Endothelial cell of hepatic sinusoid (primary cell): ENCODE results near the gene CFAP46.

Source experiments
- in situ Hi-C: cut with HindIII; loops from 2 replicates; pipeline ENCODE4 v1.10.0; 2017; ENCODE audit warnings: low sequenced_read_pairs

Gene CFAP46

DNA sequence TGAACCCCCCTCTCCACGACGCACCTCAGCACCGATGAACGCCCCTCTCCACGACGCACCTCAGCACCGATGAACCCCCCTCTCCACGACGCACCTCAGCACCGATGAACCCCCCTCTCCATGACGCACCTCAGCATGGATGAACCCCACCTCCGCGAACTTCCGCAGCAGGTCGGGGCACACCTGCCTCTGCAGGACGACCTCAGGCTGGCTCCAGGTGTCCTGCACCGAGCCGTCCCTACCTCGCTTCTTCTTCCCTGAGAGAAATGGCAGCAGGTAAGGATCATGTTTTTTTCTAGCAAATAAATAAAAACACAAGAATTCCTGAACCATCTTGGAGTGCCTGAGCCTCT, 24.1 kb downstream of the CFAP46 start:
- in situ Hi-C loops, result no loop called here

DNA sequence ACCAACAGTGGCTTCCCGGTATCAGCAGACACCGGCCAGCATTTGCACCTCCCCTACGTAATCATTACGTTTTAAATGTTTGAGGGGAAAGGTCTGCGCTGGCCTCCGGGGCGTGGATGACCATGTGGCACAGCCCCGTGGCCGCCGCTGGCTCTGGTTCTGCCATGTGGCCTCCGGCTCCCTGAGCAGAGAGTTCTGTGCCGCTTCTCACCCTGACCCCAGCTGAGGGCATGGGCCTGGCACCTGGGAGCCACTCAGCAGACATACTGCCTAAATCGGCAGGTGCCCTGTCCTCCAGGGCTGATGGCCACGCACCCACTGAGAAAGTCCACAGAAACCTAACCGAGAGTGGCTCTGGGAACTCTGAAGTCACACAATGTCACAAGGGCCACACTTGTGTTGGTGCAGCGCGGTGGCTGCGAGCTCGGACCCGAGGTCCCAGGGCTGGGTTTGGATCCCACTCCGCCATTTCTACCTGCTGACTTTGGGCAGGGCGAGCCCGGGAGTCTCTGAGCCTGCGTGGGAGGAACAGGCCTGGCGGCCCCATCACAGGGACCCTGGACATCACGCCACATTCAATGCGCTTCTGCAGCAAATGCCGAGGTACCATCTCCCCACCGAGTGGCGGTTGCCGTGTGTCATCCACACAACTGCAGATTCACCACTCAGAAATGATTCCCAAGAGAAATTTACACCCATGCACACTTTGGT, 25.3 kb downstream of the CFAP46 start:
- in situ Hi-C loops, result no loop called here

DNA sequence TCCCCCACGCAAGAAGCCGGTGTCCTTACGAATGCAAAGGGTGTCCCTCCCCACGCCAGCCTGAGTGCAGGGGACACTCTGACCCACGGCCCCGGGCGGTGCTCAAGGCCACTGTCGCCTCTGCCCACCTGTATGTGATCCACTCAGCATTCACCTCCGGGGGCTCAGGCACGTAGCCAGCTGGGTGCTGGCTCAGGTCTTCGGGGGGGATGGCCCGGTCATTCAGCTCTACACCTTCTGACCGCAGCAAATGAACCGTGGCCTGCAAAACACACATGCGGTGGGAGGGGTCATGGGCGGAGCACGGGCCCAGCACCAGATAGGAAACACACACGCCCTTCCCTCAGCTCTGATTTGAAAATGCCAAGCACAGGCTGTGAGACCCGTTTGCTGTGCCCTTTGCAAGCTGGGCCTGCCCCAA, 25.9 kb downstream of the CFAP46 start:
- in situ Hi-C loops, result no loop called here

DNA sequence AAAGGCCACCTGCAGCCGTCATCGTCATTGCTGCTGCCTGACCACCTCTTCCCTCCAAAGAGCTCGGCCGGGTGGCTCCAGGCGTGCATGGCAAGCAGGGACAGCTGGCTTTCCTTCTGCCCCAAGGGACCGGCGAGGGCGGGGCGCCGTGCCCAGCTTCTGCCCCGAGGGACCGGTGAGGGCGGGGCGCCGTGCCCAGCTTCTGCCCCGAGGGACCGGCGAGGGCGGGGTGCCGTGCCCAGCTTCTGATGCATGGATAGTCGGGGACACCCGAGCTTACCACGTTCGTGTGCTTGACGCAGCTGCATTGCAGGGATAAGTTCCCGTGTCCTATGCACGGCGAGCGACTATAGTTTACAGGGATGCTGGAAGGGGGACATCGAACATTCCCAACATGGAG, 27.0 kb downstream of the CFAP46 start:
- in situ Hi-C loops, result no loop called here

DNA sequence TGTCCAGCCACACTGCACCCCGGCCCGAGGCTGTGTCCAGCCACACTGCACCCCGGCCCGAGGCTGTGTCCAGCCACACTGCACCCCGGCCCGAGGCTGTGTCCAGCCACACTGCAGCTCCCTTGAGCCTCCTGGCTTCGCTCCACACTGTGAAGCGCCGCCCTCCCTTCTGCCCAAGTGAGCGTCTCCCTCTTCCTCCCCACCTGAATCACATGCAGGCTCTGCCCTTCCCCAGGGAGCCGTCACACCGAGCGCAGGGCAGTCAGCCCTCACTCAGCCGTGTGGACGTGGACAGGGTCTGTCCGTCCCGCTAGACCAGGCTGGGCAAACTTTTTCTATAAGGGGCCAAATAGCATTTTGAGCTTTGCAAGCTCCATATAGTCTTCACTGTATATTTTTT, 27.6 kb downstream of the CFAP46 start:
- in situ Hi-C loops, result no loop called here

DNA sequence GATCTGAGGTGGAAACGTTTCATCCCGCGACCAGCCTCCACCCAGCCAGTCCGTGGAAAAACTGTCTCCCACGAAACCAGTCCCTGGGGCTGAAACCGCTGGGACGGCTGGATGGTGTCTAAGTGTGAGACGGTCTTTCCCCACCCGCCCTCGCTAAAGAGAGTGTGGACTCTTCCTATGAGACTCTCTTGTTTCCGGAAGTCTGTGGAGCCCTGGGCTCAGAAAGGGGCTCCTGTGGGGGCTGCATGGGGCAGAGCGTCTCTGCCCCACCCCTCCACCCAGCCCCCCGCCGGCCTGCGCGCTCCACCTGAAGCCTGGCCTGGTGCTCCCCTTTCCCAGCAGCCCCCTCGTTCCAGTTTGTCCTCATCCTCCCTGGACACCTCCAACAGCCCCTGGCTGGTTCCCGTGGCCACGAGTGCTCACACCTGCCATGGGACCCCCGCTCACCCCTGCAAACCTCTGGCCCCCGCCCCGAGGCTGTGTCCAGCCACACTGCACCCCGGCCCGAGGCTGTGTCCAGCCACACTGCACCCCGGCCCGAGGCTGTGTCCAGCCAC, 28.7 kb downstream of the CFAP46 start:
- in situ Hi-C loops, result no loop called here

DNA sequence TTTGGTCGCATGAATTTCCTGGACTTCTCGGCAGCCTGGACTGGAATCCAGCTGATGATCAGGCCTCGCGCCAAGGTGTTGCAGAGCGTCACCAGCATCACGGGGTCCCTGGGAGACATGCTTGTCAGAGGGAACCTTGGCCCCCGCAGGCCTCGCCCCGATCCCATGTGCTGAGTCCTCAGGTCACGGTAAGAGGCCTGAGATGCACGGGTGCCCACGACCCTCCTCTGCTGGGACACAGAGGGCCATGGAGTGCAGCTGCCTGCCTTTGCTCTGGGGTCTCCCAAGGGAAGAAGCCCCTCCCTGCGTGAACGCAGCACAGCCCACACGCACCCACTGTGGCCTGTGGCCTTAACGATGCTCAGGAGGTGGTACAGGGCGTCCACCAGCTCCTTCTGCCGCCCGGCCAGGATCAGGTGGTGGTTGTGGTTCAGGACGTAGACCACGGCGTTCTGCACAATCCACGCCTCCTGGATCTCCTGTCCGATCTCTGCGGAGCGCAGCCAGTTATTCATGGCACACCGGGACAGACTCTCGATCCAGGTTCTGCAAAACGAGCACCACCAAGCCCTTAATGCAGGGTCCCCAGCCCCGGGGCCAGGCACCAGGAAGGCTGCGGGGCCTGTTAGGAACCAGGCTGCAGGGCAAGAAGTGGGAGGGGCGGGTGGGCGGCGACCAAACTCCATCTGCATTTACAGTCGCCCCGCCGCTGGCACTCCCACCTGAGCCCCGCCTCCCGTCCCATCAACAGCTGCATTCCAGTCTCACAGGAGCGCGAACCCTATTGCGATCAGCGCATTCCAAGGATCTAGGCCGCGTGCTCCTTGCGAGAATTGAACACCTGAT, 29.4 kb downstream of the CFAP46 start:
- in situ Hi-C loops, result no loop called here

DNA sequence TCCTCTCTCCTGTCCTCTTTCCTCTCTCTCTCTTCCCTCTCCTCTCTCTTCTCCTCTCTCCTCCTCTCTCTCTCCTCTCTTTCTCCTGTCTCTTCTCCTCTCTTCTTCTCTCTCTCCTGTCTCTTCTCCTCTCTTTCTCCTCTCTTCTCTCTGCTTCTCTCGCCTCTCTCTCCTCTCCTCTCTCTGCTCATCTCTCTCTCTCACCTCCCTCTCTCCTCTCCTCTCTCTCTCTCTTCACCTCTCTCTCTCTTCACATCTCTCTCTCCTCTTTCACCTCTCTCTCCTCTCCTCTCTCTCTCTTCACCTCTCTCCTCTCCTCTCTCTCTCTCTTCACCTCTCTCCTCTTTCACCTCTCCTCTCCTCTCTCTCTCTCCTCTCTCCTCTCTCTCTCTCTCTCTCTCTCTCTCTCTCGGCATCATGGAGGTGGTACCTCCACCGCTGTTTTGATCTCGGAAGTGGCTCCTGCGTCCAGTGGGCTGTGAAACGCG, 30.1 kb downstream of the CFAP46 start:
- in situ Hi-C loops, result no loop called here

DNA sequence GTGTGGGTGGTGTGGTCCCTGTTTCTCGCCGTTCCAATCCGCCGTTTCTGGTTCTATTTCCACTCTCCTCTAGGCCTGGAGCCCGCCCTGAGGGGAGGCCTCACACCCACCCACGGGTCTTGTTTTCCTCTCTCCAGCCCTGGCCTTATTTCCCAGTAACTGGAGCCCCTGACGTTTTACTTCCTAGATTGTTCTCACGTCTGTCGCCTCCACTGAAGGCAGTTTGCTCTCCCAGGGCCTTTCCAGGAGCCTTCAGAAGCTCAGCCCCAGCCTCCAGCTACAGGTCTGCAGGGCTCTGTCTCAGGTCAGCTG, 30.6 kb downstream of the CFAP46 start:
- in situ Hi-C loops, result no loop called here

DNA sequence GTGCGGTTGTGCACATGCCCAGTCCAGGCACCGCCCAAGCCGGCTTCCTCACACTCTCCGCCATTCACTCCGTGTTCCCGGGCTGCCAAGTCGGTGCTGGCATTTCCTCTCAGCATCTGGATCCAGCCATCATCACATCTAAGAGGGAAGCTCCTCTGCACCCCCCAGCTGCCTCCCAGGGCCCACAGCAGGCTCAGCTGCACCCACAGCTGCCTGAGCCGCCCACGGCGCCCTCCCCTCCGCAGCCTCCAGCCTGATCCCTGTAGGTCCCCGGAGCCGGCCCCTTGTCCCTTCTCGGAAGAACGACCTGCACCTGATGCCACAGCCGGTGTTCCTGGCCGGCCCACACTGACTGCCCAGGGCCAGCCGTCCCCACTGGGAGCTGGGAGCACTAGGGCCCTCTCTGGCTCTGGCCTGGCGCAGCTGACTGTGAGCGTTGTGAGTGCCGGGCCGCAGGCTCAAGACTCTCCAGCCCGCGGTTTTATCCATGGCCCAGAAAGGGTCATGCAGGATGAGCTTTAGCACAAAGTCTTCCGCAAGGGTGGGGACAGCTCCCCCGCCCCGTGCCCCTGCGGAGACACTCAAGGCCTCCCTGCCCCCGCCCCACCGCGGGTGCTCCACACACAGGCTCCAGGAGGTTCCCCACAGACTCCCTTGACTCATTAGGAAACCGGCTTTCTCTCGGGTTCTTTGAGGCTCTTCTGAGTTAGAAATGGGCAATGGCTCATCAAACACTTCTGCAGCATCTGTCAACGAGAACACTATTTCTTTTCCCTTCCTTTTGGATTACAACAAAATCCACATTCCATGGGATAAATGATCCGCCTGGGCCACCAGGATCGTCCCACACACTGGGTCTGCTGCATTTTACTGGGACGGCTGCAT, 31.2 kb downstream of the CFAP46 start:
- in situ Hi-C loops, result no loop called here

DNA sequence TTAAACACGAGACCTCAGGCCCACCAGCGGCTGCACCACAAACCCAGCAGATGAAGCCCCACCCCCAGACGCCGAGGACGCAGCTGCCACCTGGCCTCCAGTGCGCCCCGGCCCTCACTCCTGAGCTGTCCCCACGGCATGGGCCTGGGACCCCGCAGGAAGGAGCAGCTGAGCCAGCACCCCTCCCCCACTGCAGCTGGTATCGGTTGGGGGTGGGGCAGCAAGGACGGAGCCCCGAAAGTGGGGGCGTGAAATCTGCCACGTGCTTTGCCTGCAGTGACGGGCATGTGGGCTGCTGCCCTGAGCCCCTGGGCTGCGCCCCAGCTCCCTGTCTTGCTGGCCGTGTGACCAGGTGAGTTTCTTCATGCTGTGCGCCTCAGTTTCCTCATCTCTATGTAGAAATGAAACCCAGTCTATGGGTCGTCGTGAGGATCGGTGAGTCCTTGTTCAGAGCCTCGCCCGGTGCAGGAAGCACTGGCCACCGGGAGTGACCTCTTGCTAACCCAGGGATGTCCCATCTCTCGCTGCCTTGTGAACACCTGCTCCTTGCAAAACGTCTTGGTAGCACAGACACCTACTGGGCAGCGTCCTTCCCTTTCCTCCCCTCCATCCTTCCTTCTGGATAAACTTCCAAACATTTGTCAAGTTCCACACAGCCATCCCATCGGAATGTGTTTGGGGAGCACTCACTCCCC, 32.0 kb downstream of the CFAP46 start:
- in situ Hi-C loops, result no loop called here

DNA sequence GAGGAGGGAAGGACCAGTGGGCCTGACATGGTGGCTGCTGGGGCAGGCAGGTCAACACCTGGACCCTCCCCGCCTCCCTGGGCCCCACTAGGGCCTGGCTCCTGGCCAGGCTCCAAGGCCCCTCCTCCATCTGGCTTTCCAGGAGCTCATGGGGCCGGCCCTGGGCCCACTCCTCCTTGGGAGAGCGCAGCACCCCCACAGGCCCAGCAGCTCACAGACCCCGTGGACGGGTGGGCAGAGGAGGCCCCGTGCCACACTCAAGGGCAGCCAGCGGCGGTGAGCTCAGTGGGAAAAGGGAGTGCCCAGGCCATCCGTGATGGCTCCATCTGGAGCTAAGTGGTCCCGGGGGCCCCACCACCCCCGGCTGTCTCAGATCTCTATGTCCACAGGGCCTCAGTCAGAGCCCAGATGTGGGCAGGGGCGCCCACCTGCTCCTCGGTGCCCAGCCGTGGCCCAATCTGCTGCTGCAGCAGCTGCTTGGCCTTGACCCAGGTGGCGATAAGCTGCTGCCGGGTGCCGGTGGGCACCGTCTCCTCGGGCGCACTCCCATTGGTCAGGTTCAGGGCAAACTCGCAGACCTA, 32.8 kb downstream of the CFAP46 start:
- in situ Hi-C loops, result no loop called here

DNA sequence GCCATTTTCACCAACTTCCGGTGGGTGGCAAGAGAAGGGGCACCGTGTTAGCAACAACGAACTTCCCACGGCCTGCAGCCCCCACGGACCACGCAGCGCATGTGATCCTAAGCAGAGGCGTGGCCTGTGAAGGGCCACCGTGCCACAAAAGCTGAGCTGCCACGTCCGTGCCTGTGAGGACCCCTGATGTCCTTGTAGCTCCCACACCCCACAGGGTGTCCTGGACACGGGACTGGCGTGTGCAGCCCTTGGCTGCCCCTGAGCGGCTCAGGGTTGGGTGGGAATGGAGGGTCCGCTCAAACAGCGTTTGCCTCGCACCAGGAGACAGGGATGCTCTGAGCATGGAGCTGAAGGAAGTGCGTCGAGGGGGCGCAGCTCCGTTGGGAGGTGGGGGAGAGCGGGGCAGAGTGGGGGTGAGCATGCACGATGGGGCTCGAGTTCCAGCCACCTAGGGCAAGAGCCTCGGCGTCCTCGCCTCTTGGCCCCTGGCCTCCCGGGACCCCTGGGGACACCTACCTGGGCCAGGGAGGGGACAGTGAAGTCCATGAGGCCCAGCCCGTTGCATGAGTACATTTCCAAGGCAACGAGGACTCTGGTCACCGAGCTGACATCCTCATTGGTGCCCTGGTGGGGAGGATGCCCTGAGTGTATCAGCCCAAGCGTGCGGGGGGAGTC, 33.6 kb downstream of the CFAP46 start:
- in situ Hi-C loops, result no loop called here

DNA sequence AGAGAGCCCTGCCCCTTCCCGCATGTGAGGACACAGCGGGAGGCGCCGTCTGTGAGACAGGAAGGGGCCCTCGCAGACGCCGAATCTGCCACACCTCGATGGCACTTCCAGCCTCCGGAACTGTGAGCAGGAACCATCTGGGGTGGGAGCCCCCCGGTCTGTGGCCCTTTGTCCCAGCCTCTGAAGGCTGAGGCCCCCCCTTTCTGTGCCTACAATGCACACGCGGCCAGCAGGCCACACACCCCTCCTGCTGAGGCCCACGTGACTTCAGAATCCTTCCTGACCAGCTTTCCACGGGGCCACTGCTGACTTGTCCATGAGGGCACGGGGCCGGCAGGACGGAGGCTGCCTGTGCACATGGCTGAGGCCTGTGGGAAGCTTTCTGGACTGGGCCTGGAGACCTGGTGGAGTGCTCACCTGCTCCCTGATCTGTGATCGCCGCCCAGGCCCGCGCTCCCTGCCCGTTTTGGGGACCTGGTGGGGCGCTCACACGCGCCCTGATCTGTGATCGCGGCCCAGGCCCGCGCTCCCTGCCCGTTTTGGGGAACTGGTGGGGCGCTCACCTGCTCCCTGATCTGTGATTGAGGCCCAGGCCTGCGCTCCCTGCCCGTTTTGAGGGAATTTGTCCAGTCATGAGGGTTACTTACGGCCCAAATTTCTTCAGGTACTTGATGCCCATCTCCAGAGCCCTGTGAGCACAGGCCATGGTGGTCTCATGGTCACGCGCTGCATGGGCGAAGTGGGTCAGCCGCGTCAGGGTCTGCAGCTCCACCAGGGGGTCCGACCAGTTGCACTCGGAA, 34.3 kb downstream of the CFAP46 start:
- in situ Hi-C loops, result no loop called here

DNA sequence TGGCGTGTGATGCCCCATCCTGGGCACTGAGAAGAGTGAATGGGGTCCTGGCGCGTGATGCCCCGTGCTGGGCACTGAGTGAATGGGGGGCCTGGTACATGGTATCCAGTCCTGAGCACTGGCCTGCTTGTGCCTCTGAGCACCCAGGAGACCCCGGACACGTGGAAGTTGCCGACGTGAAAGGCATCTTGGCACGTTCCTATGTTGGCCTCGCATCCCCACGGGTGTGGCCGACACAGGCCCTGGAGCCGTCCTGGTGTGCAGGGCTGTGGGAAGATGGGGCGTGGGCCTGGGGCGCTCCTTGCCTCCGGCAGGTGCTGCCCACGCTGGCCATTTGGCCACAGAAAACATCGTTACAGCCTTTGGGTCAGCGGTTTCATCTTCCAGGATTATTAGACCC, 35.5 kb downstream of the CFAP46 start:
- in situ Hi-C loops, result no loop called here

DNA sequence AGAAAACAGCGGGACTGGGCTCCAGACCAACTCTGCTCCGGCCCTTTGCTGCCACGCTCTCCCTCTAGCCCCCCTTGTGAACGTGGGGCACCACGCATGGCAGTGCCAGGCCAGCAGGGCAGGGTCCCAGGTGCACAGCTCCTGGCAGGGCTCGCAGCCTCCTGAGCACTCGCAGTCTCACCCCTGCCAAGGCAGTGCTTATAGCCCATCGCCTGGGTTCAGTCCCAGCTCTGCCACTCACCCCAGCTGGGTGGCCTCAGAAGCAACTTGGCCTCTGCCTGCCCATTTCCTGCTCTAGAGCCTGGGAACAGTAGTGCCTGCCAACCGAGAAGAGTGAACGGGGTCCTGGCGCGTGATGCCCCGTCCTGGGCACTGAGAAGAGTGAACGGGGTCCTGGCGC, 36.3 kb downstream of the CFAP46 start:
- in situ Hi-C loops, result no loop called here

DNA sequence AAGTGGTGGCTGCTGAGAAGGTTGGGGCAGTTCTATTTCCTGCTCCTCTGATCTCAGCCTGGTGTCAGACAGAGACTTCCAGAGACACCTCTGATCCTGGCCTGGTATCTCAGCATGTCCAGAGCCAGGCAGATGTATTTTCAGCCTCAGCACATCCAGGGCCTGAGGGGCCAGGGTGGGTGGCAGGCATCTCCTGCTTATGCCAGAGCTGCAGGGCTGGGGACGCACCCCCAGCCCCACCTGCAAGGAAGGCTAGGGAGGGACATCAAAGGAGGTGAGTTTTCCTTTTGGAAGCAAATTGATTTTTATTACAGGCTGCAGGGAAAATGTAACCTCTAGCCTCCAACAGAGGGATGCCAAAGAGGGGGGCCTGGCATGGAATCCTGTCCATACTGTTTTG, 36.7 kb downstream of the CFAP46 start:
- in situ Hi-C loops, result no loop called here

DNA sequence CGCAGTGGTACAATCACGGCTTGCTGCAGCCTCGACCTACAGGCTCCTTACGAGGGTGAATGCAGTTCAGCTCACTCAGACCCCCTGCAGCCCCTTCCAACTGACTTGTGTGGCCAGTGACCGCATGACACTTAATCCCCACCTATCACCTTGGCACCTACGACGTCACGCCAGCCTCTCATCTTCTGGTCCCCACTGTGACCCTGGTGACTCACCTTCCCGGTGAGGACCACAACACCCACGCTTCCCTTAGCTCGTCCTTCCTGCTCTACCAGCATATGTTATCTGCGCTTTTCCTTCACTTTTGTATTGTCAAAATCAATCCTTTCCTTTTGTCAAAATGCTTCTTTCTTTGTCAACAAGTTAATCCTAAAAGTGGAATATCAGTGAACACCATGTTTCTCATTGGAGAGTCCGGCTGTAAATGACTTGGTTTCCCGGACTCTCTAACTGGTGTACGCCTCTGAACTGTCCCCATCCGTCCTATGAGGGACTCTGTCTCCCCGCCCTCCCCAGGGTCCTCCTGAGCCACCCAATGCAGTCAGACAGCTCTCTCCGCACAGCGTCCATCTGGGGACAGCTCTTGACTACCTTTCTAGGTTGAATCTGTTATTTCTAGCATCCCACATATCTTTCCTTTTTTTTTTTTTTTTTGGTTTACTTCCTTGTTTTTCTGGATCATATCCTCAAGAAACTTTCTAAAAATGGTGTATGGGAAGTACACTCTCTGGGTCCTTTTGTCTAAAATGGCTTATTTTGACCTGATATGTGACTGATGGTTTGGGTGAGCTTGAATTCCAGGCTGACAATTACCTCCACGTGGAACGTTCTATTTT, 37.3 kb downstream of the CFAP46 start:
- in situ Hi-C loops, result no loop called here
